ENCODE measurements around the gene GNB3.

The GNB3 gene

GRCh38 chr12:6840761-6841515, at the start of gene GNB3:
Gene GNB3, plus strand, starts transcription at chr12:6840925. Its CDS starts 363 bp downstream, at chr12:6841288.
- no peak for DNase-seq

- no peak for DNase-seq
Observed at GRCh38 chr12:6791931-6792520, 48.7 kb upstream of the GNB3 start.

GRCh38 chr12:6792522-6793201, 48.1 kb upstream of the GNB3 start:
- DNase-seq, result no peak

GRCh38 chr12:6795088-6795487, 45.6 kb upstream of the GNB3 start:
- no peak for DNase-seq

GRCh38 chr12:6796576-6796975, 44.1 kb upstream of the GNB3 start:
- DNase-seq, result no peak

GRCh38 chr12:6799147-6799546, 41.6 kb upstream of the GNB3 start:
- no peak for DNase-seq

- DNase-seq, result no peak
Observed at GRCh38 chr12:6807170-6807569, 33.6 kb upstream of the GNB3 start.

- no peak for DNase-seq
Observed at GRCh38 chr12:6809056-6809455, 31.7 kb upstream of the GNB3 start.

GRCh38 chr12:6810758-6811157, 30.0 kb upstream of the GNB3 start:
- no peak for DNase-seq

- DNase-seq, result no peak
Observed at GRCh38 chr12:6813363-6813762, 27.4 kb upstream of the GNB3 start.

- DNase-seq, result no peak
Observed at GRCh38 chr12:6816598-6816997, 24.1 kb upstream of the GNB3 start.

GRCh38 chr12:6817098-6817497, 23.6 kb upstream of the GNB3 start:
- no peak for DNase-seq

GRCh38 chr12:6817662-6818157, 23.0 kb upstream of the GNB3 start:
- no peak for DNase-seq

GRCh38 chr12:6818222-6818621, 22.5 kb upstream of the GNB3 start:
- DNase-seq, result no peak

GRCh38 chr12:6818645-6819044, 22.1 kb upstream of the GNB3 start:
- DNase-seq, result no peak

- no peak for DNase-seq
Observed at GRCh38 chr12:6819106-6820030, 21.4 kb upstream of the GNB3 start.

GRCh38 chr12:6820166-6820565, 20.6 kb upstream of the GNB3 start:
- DNase-seq, result no peak

GRCh38 chr12:6821591-6822425, 18.9 kb upstream of the GNB3 start, which contains the start of gene GPR162:
Gene GPR162, plus strand, starts transcription at chr12:6821821. Its CDS starts 2,078 bp downstream, at chr12:6823899.
- DNase-seq, result peak in 1 of 2 experiments; percentile 19

- DNase-seq, result no peak
Observed at GRCh38 chr12:6822426-6823135, 18.1 kb upstream of the GNB3 start.

GRCh38 chr12:6823182-6824084, 17.3 kb upstream of the GNB3 start:
- no peak for DNase-seq

Data from SHP77 (cell line).